IMR-90 (cell line): ENCODE results near the gene DMAP1. TPM values are rescaled to one million over a fixed set of nuclear protein-coding genes. Genes with fewer than 3 reads are reported as not detected.

Experiments
- ATAC-seq: fragments of 200-7000 bp; cut with Tn5 transposase; 2 replicates; pipeline ENCODE4 v1.9.1; 2020; ENCODE audit warnings: low read depth, mild to moderate bottlenecking, moderate library complexity
- BruUV-seq: library from RNA; stranded (reverse); fragments of 400-500 nt; replicated peaks from 2 replicates; lab custom pipeline; 2021; lab: Mats Ljungman, UMichigan
- CTCF ChIA-PET: fragments of 300-600 bp; formaldehyde crosslinking; extraction: SDS; loops from one replicate; lab custom pipeline; 2021; ENCODE audit warnings: antibody characterized with exemption; lab: Yijun Ruan, JAX
- POLR2A ChIA-PET: fragments of 300-600 bp; sonication (Branson Sonifier 250); formaldehyde crosslinking; loops from one replicate; lab custom pipeline; 2022; ENCODE audit warnings: antibody characterized with exemption; ENCODE audit not compliant: unreplicated experiment; lab: Charles Lee
- DNase-seq: peaks from one replicate; pipeline ENCODE4 v3.0.0; 2013
- H2AFZ ChIP-seq: replicated peaks from 2 replicates; pipeline ENCODE3; 2013; ENCODE audit warnings: low read length, mild to moderate bottlenecking; ENCODE audit not compliant: poor library complexity
- H2AK5ac ChIP-seq: 2 replicates; pipeline ENCODE4 v1.6.1; 2013; ENCODE audit warnings: low read depth, low read length, inconsistent platforms
- H2AK9ac ChIP-seq: replicated peaks from 2 replicates; pipeline ENCODE3; 2013; ENCODE audit warnings: mild to moderate bottlenecking, low read depth, low read length, moderate library complexity; ENCODE audit not compliant: poor library complexity
- H2BK120ac ChIP-seq: 2 replicates; pipeline ENCODE4 v1.6.1; 2013; ENCODE audit warnings: low read depth, low read length, inconsistent platforms
- H2BK15ac ChIP-seq: 3 replicates; pipeline ENCODE4 v1.6.1; 2013; ENCODE audit warnings: low read depth, low read length, inconsistent platforms
- H2BK20ac ChIP-seq: 2 replicates; pipeline ENCODE4 v1.6.1; 2013; ENCODE audit warnings: low read depth, mild to moderate bottlenecking, inconsistent platforms, low read length, moderate library complexity
- H2BK5ac ChIP-seq: 2 replicates; pipeline ENCODE4 v1.6.1; 2013; ENCODE audit warnings: mild to moderate bottlenecking, low read depth, low read length, inconsistent platforms; ENCODE audit not compliant: poor library complexity, severe bottlenecking
- H3K14ac ChIP-seq: replicated peaks from 2 replicates; pipeline ENCODE4 v1.6.1; 2013; ENCODE audit warnings: low read depth, low read length, inconsistent platforms
- H3K18ac ChIP-seq: 2 replicates; pipeline ENCODE4 v1.6.1; 2013; ENCODE audit warnings: low read depth, low read length, control low read depth
- H3K23ac ChIP-seq: 2 replicates; pipeline ENCODE4 v1.6.1; 2013; ENCODE audit warnings: low read depth, low read length, inconsistent platforms
- H3K27ac ChIP-seq: 2 replicates; pipeline ENCODE4 v1.5.1; 2013; ENCODE audit warnings: mild to moderate bottlenecking, control low read depth, low read length; ENCODE audit not compliant: insufficient read depth
- H3K27me3 ChIP-seq: 2 replicates; pipeline ENCODE4 v1.6.1; 2013; ENCODE audit warnings: low read length; ENCODE audit not compliant: control insufficient read depth, insufficient read depth
- H3K36me3 ChIP-seq: 2 replicates; pipeline ENCODE4 v1.6.1; 2013; ENCODE audit warnings: low read length, mixed read lengths; ENCODE audit not compliant: control insufficient read depth, insufficient read depth
- H3K4ac ChIP-seq: 2 replicates; pipeline ENCODE4 v1.6.1; 2013; ENCODE audit warnings: low read depth, low read length, inconsistent platforms
- H3K4me1 ChIP-seq: 2 replicates; pipeline ENCODE4 v1.6.1; 2013; ENCODE audit warnings: low read length, mixed read lengths; ENCODE audit not compliant: control insufficient read depth, insufficient read depth
- H3K4me2 ChIP-seq: 2 replicates; pipeline ENCODE4 v1.6.1; 2013; ENCODE audit warnings: low read depth, mild to moderate bottlenecking, control low read depth, low read length, moderate library complexity
- H3K4me3 ChIP-seq: 2 replicates; pipeline ENCODE4 v1.5.1; 2013; ENCODE audit warnings: low read depth, mild to moderate bottlenecking, control low read depth, low read length, moderate library complexity; ENCODE audit not compliant: insufficient read depth
- H3K56ac ChIP-seq: 2 replicates; pipeline ENCODE4 v1.6.1; 2013; ENCODE audit warnings: low read length, inconsistent platforms; ENCODE audit not compliant: insufficient read depth; ENCODE audit errors: extremely low read depth
- H3K79me1 ChIP-seq, 2 experiments: 2 replicates each; pipeline ENCODE4 v1.6.1; 2013; ENCODE audit warnings: low read length in 2 of 2, inconsistent platforms in 1 of 2, low read depth in 1 of 2
- H3K9ac ChIP-seq: 2 replicates; pipeline ENCODE4 v1.6.1; 2013; ENCODE audit warnings: low read depth, low read length, control low read depth
- H3K9me1 ChIP-seq: 2 replicates; pipeline ENCODE4 v1.6.1; 2013; ENCODE audit warnings: low read length, inconsistent platforms; ENCODE audit not compliant: insufficient read depth
- H3K9me3 ChIP-seq: 2 replicates; pipeline ENCODE4 v1.6.1; 2013; ENCODE audit warnings: low read length; ENCODE audit not compliant: control insufficient read depth, insufficient read depth
- H4K20me1 ChIP-seq: 2 replicates; pipeline ENCODE4 v1.6.1; 2013; ENCODE audit warnings: low read length, inconsistent platforms; ENCODE audit not compliant: insufficient read depth
- H4K5ac ChIP-seq: 2 replicates; pipeline ENCODE4 v1.6.1; 2013; ENCODE audit warnings: mild to moderate bottlenecking, low read depth, low read length, control low read depth
- H4K8ac ChIP-seq, 2 experiments: 2 replicates each; pipeline ENCODE4 v1.6.1; 2013; ENCODE audit warnings: low read depth in 2 of 2, low read length in 2 of 2, control low read depth in 1 of 2, inconsistent platforms in 1 of 2
- H4K91ac ChIP-seq: 2 replicates; pipeline ENCODE4 v1.6.1; 2013; ENCODE audit warnings: low read depth, low read length, inconsistent platforms; ENCODE audit not compliant: insufficient read depth
- BHLHE40 ChIP-seq: fragments of 150-350 bp; IDR thresholded peaks from 2 replicates; pipeline ENCODE4 v1.6.1; 2016; ENCODE audit warnings: mild to moderate bottlenecking, low read depth, low read length
- CEBPB ChIP-seq: IDR thresholded peaks from 2 replicates; pipeline ENCODE4 v1.6.1; 2012; ENCODE audit warnings: low read depth, low read length, improper control_type of control experiment
- CHD1 ChIP-seq: IDR thresholded peaks from 2 replicates; pipeline ENCODE4 v1.6.1; 2012; ENCODE audit warnings: low read depth, low read length, improper control_type of control experiment
- CTCF ChIP-seq: conservative IDR thresholded peaks from 2 replicates; pipeline ENCODE4 v1.5.1; 2012; ENCODE audit warnings: mild to moderate bottlenecking, low read depth, low read length, improper control_type of control experiment
- ELK1 ChIP-seq: fragments of 150-350 bp; IDR thresholded peaks from 2 replicates; pipeline ENCODE4 v1.6.1; 2016; ENCODE audit warnings: low read depth, mild to moderate bottlenecking, low read length, moderate library complexity, borderline replicate concordance
- FOS ChIP-seq: fragments of 150-350 bp; IDR thresholded peaks from 2 replicates; pipeline ENCODE4 v1.6.1; 2016; ENCODE audit warnings: low read depth, low read length
- NFE2L2 ChIP-seq: fragments of 150-350 bp; IDR thresholded peaks from 2 replicates; pipeline ENCODE4 v1.6.1; 2016; ENCODE audit warnings: low read depth, mild to moderate bottlenecking, low read length
- RAD21 ChIP-seq: IDR thresholded peaks from 2 replicates; pipeline ENCODE4 v1.6.1; 2012; ENCODE audit warnings: low read length, improper control_type of control experiment
- RCOR1 ChIP-seq: IDR thresholded peaks from 2 replicates; pipeline ENCODE4 v1.6.1; 2012; ENCODE audit warnings: mild to moderate bottlenecking, low read length, improper control_type of control experiment; ENCODE audit not compliant: insufficient replicate concordance
- RFX5 ChIP-seq: IDR thresholded peaks from 2 replicates; pipeline ENCODE4 v1.8.0; 2012; ENCODE audit warnings: low read depth, mild to moderate bottlenecking, low read length, moderate library complexity
- USF2 ChIP-seq: fragments of 150-350 bp; IDR thresholded peaks from 2 replicates; pipeline ENCODE4 v1.6.1; 2017; ENCODE audit warnings: mild to moderate bottlenecking, antibody characterized with exemption, low read length, low read depth
- WGBS, 2 experiments: methylation state at CpG; one replicate each; pipeline versions ENCODE4 v1.1.5 to v1.1.7; 2013; ENCODE audit warnings: missing lambda C conversion rate in 2 of 2; ENCODE audit not compliant: insufficient read length in 1 of 2; ENCODE audit errors: extremely low coverage in 2 of 2; 5-methylcytosine and 5-hydroxymethylcytosine counted together
- dilution Hi-C: fragments of 300-500 bp; cut with HindIII; formaldehyde crosslinking; loops from one replicate; pipeline ENCODE4 v1.14.3; 2018; ENCODE audit warnings: low sequenced_read_pairs; ENCODE audit not compliant: unreplicated experiment
- in situ Hi-C: fragments of 300-500 bp; cut with MboI; formaldehyde crosslinking; loops from 3 replicates; pipeline ENCODE4 v1.14.3; 2019; ENCODE audit warnings: low sequenced_read_pairs, inconsistent platforms, mixed read lengths
- intact Hi-C: fragments of 100-400 bp; cut with micrococcal nuclease; formaldehyde crosslinking; loops from 2 replicates; pipeline ENCODE4 v1.10.0; 2022
- polyA plus RNA-seq, 3 experiments: library from polyadenylated mRNA; depleted of rRNA; stranded (reverse); fragments of >200 nt; gene quantifications; 2 replicates each; pipeline ENCODE4 v1.2.3, GENCODE V29; 2012; ENCODE audit warnings: low replicate concordance in 1 of 3
- total RNA-seq: library from RNA; depleted of rRNA; stranded (reverse); fragments of >200 nt; gene quantifications from 2 replicates; pipeline ENCODE4 v1.2.3, GENCODE V29; 2012

DMAP1 gene
- total and polyA plus RNA-seq, 2 of the 4 experiments (the other 2 are of a cell fraction): 22.2 to 34.3 TPM

GRCh38 chr1:44227211-44227610 lies 13.9 kb downstream of the DMAP1 start:
- no peak overlapping the region for H4K91ac ChIP-seq
- no peak for DNase-seq
- WGBS, 2 experiments: no CpG with 5 or more reads among the region's 1 CpG
- no TSS peak for BruUV-seq
- H2AFZ ChIP-seq: no peak overlapping the region
- H3K27ac ChIP-seq: no peak overlapping the region
- CTCF ChIA-PET: no interaction called here
- no peaks in the 10 kb centered on the region for H3K27me3 ChIP-seq
- no peak overlapping the region for H2BK5ac ChIP-seq
- no peak overlapping the region for H2AK5ac ChIP-seq
- dilution Hi-C loops: no loop called here
- H3K9me1 ChIP-seq: peaks cover 5% of the 10 kb centered on the region; the same call in 1 of the 2 replicates
- H3K4me3 ChIP-seq: no peak overlapping the region
- intact Hi-C loops: no loop called here
- H2BK15ac ChIP-seq: no peak overlapping the region
- H3K56ac ChIP-seq: no peak overlapping the region
- H3K9ac ChIP-seq: no peak overlapping the region
- no peak overlapping the region for H3K18ac ChIP-seq
- no peaks in the 10 kb centered on the region for H4K20me1 ChIP-seq
- H3K23ac ChIP-seq: no peak overlapping the region
- H2BK20ac ChIP-seq: no peak overlapping the region
- in situ Hi-C loops: no loop called here
- H3K14ac ChIP-seq: no peak overlapping the region
- H3K4me1 ChIP-seq: no peaks in the 10 kb centered on the region
- no peak for ATAC-seq
- peaks cover 6% of the 10 kb centered on the region; the same call in 1 of the 2 replicates for H3K36me3 ChIP-seq
- H4K8ac ChIP-seq: no peak overlapping the region
- no peak overlapping the region for H2AK9ac ChIP-seq
- POLR2A ChIA-PET: no interaction called here
- no peak overlapping the region for H4K5ac ChIP-seq
- TF ChIP-seq RCOR1: no peak
- TF ChIP-seq ELK1: no peak
- TF ChIP-seq BHLHE40: no peak
- TF ChIP-seq CEBPB: no peak
- no peak for TF ChIP-seq CTCF
- no peak for TF ChIP-seq FOS
- no peak for TF ChIP-seq CHD1
- no peak for TF ChIP-seq RFX5
- TF ChIP-seq USF2: no peak
- TF ChIP-seq RAD21: no peak
- no peak for TF ChIP-seq NFE2L2
- H3K79me1 ChIP-seq: no peaks in the 10 kb centered on the region; a peak in 1 of 4 replicates
- no peak overlapping the region for H3K4me2 ChIP-seq
- no peak overlapping the region for H2BK120ac ChIP-seq
- H3K9me3 ChIP-seq: no peaks in the 10 kb centered on the region
- no peak overlapping the region for H3K4ac ChIP-seq
